T-helper 22 cell (primary cell): ENCODE measurements around the gene CHCHD3.

ENCODE experiments used
- DNase-seq: peaks from one replicate; pipeline ENCODE4 v3.0.0-alpha.2; 2020; ENCODE audit warnings: low read depth

Gene CHCHD3

DNA sequence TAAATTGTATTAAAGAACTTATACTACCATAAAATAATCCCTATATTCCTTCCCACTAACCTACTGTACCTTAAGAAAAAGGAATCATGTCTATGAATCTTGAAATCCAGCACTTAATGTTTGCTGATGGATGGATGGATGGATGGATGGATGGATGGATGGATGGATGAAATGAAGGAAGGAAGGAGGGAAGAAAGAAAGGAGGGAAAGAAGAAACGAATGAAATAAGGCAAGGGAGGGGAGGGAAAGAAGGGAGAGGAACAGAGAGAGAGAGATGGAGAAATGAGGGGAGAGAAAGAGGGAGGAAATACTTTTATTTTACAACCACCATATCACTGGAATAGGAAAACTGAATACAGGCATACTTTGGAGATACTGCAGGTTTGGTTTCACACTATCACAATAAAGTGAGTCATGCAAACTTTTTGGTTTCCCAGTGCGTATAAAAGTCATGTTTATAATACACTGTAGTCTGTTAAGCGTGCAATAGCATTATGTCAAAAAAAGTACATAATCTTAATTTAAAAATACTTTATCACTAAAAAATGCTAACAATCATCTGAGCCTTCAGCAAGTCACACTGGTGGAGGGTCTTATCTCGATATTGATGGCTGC lies 219.8 kb downstream of the CHCHD3 start:
- no peak for DNase-seq

DNA sequence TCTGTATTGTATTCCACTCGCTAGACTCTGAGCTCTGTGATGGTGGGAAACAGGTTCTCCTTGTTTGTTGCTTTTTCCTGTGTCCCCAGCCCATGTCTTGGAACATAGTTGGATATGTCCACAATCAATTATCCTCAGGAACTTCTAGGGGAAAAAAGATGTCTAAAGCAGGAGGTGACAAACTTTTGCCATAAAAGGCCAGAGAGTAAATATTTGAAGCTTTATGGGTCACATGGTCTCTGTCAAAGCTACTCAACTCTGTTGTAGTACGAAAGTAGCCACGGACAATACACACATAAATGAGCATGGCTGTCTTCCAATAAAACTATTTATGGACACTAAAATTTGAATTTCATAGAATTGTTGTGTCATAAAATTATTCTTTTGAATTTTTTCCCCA lies 220.5 kb downstream of the CHCHD3 start:
- DNase-seq, result no peak

DNA sequence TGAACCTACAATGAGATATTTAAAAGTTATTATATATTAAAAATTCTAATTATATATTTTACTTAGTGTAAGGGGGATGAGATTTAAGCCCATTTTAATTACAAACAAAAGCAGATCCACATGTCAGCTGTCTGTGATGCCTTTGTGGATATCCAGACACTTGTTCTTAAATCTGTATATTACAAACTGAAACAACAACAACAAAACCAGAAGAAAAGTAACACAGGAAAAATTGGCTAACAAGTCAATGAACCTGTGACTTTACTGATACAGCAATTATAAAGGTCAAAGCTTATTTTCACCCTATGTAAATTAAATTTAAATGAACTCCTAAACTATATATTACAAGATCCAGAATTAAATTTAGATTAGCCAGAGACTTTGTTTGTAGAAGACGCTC lies 222.7 kb downstream of the CHCHD3 start:
- no peak for DNase-seq

DNA sequence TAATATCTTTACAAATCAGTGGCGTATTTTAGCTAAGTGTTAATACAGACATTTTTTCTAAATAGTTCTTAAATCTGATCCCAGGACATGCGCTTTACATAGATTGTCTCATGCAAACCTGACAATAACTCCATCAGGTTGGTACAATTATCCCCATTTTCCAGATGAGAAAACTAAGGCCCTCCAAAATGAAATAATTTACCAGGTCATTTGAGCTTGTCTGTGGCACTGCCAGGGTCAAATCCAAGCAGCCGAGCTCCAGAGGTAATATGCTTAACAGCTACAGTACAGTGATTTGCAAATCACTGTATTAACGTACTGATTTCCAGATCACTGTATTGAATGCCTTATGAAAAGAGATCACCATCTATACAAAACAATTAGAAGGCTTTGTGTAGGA lies 223.1 kb downstream of the CHCHD3 start:
- DNase-seq, result no peak

DNA sequence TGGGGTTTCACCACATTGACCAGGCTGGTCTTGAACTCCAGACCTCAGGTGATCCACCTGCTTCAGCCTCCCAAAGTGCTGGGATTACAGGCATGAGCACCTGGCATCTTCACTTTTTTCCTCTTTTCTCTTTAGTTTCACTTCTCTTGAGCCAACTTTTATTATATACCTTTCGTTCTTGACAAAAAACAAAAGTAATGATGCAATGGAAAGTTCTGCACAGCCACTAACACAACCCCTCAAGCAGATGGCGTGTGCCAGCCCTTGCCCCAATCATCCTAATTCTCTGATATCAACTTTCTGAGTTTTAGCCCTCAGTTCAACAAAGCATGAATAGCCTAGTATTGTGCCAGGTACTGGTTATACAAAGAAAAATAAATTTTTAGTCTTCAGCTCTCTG lies 223.6 kb downstream of the CHCHD3 start:
- no peak for DNase-seq

DNA sequence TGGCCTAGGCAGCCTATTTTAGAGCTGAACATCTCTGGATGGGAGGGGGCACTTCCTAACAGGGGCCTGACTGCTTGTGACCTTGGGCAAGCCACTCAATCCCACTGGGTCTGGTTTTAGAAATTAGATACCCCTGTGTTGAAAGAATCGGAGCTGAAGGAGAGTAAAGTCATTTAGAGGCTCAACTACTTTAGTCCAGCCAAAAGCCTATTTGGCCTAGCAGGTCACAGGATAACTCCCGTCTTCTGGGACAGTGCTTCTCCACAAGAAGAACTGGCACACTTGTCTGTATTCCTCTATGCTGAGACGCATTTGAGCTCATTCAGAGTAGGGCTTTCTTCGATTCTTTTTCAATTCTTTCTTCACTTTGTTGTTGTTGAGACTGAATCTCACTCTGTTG lies 224.2 kb downstream of the CHCHD3 start:
- DNase-seq, result no peak

DNA sequence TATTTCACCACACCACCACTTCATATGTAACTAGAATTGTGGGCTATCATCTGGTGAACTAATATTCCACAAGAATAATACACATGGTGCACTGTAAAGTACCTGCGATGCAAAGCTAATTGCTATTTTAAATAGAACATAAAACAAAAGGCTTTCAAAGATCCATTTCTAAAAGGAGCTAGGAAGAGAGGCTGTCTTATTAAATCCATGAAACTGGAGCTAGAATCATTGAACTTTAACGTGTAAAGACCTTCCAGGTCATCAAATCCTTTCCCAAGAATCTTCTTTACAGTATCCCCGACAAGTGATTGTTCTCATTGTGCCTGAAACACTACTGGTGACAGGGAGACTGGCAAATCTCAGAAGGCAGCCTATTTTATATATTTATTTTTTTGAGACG lies 224.9 kb downstream of the CHCHD3 start:
- no peak for DNase-seq

DNA sequence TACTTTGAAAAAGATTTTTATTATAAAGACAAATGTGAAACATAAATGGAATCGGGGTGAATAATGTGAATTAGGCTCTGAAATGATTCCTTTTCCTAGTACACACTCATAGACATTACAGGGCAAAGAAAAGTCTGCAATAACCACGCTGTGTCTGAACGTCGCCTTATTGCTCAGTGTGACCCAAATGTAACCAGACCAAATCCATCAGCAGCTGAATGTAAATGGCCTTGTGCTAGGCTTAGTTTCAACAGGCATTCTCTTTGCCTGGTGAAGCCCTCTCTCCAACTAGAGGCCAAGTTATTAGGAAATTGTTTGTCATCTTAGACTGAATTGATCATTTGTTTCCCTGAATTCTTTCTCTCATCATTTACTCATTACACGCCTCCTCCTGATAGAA lies 225.5 kb downstream of the CHCHD3 start:
- DNase-seq, result no peak

DNA sequence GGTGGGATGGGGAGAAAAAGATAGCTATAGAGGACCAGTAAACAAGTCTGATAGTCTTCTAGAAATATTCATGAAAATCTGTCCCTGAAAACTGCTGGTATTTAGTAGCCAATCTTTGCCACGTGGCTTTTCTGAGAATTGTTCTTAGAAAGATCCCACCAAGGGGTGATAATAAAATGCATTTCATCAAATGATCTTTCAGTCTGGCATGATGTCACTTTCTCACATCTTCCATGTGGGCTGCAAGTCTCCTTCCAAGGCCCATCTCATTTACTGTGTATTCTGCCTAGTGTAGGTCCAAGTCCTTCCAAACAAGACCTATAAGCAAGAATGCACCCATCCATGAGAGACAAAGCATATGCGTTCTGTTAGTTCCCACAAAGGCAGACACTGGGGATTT lies 226.0 kb downstream of the CHCHD3 start:
- no peak for DNase-seq

DNA sequence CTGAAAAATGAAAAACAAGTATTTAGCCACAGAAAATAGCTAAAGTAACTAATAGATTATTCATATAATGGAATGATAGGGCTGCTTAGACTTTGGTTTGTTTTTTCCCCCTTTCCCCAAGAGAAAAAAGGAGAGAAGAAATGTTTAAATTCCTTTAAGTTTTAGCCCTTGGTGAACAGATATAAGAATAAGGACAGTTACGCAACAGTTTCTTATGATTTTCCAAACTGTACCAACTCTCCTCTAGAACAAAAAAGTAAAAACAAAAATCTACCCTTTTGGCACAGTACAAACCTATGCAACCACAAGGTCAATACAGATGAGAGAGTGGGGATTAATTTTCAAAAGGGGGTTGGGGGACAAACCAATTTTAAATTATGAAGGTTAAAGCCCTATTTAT lies 227.7 kb downstream of the CHCHD3 start:
- no peak for DNase-seq

DNA sequence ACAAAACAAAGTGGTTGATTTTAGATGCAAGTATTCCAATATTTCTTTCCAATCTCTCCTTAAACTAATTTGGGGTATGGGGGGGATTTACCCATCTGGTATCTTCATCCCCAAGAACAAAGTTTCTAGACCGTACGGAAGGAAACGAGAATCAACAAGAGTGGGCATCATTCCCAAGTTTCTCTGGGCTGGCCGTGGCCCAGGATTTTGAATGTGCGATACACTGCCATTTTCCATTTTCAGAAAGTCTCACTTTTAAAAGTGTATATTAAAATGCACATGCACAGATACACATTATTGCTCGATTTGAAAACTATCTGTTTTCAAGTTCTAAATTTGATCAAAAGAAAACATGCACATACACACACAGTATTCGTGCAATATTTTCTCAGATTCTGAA lies 234.5 kb downstream of the CHCHD3 start:
- DNase-seq, result no peak

DNA sequence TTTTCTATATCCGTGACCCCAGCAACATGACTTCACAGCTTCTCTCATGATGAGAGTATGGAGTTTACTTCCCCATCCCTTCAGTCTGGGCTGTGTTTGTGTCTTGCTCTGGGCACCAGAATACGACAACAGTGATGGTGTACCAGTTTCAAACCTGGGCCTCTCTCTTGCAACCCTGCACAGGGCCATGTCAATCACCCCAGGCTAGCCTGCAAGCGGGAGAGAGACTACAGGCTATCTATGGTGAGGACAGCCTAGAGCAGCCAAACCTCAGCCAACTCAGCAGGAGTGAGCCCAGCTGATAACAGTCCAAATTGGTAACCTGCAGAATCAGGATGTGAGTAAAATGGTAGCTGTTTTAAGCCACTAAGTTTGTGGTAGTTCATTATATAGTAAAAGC lies 235.8 kb downstream of the CHCHD3 start:
- DNase-seq, result no peak

DNA sequence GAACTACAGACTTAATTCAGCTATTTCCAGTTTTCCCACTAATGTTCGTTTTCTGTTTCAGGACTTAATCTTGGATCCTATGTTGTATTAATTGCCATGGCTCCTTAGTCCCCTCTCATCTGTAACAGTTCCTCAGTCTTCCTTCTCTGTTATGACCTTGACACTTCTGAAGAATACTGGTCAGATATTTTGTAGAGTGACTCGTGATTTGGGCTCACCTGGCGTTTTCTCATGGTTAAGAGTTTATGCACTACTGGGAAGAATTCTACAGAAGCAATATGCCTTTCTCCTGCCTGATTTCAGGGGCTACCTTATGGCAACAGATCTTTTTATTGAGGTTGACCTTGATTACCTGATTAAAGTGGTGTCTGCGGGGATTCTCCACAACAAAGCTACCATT lies 239.4 kb downstream of the CHCHD3 start:
- DNase-seq, result no peak

DNA sequence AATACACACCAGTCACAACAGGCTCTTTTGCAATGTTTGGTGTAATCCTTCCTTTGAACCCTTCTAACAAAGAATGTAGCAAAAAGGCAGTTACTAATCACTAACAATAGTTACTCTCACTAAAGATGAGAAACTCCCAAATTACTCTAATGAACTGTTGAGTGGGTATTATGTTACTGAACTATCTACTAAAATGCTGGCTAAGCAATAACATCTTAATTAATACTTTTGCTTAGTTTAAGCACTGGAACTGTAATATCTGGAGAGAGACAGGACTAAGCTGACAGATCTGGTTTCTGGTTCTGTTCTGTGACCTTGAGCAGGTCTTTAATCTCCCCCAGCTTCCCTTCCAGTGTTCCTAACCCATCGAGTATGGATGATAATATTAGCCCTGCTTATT lies 241.7 kb downstream of the CHCHD3 start:
- DNase-seq, result no peak

DNA sequence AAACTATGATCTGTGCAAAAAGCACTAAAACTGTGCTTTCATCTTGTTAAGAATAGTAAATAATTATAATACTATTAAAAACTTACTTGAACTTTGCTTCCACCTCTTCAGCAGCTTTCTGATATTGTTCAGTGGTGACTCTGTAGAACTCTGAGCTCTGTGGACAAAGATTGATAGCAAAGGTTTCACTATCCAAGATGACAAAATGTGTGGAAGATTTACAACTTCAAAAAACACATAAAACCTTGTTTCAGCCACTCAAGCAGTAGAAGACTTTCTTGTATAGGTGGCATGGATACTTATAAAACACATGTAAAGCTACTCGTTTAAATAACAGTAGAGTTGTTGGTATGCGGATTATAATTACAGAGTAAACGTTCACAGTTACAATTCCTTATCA lies 243.6 kb downstream of the CHCHD3 start:
- DNase-seq, result no peak

DNA sequence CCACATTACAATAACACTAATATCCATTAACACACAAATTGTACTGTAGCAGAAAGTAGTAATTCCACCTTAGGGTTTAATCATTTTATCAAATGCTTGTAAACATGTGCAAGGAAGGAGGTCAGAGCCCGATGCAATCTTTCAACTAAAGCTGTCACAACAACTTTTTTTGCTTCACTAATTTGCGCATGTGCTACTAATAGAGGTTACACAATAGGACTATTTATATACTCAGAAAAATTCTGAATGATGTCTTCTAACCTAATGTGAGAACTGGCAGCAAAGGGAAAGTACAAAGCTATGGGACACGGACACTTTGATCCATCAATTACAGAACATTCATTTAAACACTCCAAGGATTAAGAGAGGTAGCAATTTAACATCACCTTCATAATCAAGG lies 244.4 kb downstream of the CHCHD3 start:
- DNase-seq, result no peak

DNA sequence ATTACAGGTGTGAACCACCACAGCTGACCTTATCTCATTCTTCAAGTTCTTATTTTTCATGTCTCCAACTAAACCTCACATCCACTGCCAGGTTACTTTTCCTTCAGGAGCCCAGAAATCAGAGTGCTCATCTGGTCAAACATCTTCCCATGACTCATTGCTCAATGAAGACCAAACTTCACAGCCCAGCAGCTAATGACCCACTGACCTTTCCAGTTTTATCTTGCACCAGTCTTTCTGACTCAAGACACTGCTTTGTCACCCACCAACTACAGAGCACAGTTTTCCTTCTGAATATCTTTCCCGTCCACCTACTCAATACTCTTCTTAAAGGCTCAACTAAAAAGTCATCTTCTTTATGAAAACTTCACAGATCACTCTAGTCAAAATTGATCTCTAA lies 245.1 kb downstream of the CHCHD3 start:
- no peak for DNase-seq

DNA sequence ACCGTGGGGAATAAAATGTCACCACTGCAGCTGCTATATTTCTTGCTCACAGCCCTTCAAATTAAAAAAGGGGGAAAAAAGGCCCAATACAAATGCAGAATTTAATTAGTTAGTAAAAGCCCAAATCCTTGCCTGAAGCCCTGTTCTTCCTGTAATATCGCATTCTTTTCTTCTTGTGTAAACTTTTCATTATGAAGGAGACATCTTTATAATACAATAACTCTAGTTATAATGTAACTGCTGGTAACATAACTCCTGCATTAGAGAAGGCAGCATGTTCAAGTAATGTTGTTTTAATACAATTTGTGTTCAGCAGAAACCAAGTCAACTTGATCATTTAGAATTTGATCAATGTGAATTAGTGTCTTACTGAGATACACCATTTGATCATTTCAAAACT lies 250.9 kb downstream of the CHCHD3 start:
- no peak for DNase-seq

DNA sequence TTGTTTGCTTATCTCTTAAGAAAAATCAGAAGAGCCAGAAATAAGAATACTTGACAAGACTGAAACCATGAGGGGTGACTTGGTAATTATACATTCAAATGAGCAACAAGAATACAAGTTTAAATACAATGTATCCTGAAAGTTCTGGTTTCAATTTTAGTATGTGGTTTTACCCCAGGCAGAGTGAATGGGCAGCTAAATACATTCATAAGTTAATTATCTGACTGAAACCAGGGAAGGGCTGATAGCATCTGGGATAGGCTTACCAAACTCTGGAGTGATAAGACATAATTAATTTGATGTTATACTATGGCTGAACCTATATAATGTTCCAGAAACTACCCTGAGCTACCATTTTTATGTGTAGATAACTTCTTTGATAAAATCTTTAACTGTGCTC lies 253.4 kb downstream of the CHCHD3 start:
- no peak for DNase-seq

DNA sequence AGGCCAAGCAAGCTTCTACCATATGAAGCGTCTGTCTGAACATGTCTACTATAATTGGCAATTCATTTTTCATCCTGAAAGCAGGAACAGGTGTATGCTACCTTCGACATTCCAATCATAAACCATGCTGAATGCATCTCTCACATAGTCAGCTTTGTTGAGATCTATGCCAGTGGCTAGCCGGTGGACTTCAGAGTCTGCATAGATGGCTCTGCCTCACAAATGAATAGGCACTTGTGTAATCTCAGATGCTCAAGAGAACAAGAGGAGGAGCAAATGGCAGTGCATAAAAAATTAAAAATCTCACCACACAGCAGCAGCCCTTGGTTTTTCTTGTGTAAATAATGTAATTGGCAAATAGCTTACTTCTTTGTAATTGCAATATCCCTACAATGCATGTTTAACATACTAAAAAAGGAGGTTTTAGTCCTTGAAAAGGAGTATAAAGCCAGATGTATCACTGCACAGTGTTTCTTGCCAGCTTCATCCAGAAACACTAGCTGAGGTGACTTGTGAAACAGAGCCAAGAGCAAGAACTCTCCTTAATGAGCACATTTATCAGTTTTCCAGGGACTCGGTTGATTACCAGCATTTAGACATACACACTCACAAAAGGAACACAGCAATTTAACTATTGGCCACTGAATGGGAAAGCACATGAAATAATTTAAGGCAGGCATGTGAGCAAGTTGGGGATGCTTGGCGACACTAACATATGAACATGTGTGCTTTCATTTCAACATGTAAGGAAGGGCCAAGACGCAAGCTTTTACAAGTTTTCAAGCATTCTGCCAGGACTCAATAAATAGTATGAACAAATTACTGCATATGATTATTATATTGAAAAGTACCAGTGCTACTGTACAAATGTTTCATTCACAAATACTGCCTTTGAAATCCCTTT lies 255.7 kb downstream of the CHCHD3 start:
- no peak for DNase-seq

DNA sequence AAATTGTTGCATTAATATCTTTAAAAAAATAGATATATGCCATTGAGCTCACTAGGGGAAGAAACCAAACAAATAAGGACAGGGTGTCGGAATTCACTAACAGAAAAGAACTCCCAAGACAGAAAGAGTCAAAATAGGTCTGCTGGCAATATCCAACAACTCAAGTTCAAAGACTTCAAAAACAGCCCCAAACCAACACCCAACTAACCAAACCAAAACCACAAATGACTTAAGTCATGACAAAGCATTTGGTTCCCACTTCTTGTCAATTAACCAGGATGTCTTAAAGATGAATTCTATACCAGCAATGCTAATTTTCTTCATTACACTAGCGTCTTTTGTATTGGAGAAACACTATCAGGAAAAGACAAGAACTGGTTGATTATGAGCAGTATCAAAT lies 256.7 kb downstream of the CHCHD3 start:
- no peak for DNase-seq

DNA sequence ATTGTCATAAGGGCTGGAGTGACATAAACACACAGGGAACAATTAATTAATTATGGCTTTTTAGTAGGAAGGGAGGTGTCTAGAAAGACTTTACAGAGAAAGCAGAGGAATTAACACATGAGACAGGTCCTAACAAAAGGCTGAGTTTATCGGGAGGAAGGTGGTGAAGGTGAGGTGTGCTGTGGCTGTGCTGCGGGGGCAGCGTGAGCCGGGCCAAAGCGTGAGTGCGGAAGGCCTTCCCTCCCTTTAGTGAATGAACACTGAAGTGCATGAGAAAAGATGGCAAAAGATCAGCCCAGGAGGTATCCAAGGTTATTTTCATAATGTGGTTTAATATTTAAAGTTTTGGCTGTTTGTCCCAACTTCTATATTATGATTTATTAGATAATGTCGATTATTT lies 262.2 kb downstream of the CHCHD3 start:
- DNase-seq, result no peak

DNA sequence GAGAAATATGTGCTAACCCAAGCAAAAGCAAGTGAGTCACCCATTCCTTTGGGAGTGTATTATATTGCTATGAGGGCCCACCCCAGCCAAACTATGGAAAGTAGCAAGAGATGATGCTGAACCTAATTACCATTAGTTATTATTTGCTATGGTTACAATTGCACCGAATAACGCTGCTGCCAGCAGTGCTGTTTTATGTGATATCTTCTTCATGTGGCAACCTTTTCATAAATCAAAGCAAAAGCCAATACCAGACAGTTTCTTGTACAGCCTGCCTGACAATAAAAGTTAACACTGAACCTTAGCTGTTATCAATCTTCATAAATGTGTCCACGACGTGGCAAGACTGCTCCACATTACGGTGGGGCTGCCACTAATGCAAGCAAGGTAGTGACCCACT lies 263.9 kb downstream of the CHCHD3 start:
- no peak for DNase-seq
